GM12878 (cell line): Measurements from ENCODE around the gene NCMAP. TPM values are rescaled to one million over a fixed set of nuclear protein-coding genes. Genes with fewer than 3 reads are reported as not detected.

ENCODE experiments used
- ATAC-seq: fragments of 200-7000 bp; cut with Tn5 transposase; 3 replicates; pipeline ENCODE4 v1.9.1; 2020; ENCODE audit warnings: mild to moderate bottlenecking, moderate library complexity
- BruUV-seq: library from RNA; stranded (reverse); fragments of 400-500 nt; replicated peaks from 2 replicates; lab custom pipeline; 2021; lab: Mats Ljungman, UMichigan
- CTCF ChIA-PET: fragments of 300-600 bp; sonication (Branson Sonifier 250); formaldehyde crosslinking; extraction: SDS; loops from one replicate; lab custom pipeline; 2021; ENCODE audit warnings: inconsistent platforms; lab: Yijun Ruan, JAX
- POLR2A ChIA-PET: fragments of 350-600 bp; formaldehyde crosslinking; extraction: SDS; loops from one replicate; lab custom pipeline; 2021; ENCODE audit warnings: inconsistent platforms; lab: Charles Lee
- RAD21 ChIA-PET: fragments of 300-600 bp; sonication (Branson Sonifier 250); formaldehyde crosslinking; loops from one replicate; lab custom pipeline; 2023; ENCODE audit warnings: antibody characterized with exemption; ENCODE audit not compliant: unreplicated experiment; lab: Charles Lee
- SMC1A ChIA-PET: fragments of 300-600 bp; sonication (Branson Sonifier 250); formaldehyde crosslinking; loops from one replicate; lab custom pipeline; 2023; ENCODE audit not compliant: unreplicated experiment, uncharacterized antibody; lab: Charles Lee
- DNase-seq: peaks from one replicate; pipeline ENCODE4 v3.0.0-alpha.2; 2011; ENCODE audit warnings: low read depth, low spot score
- FAIRE-seq: peaks from 3 replicates; lab custom pipeline; 2011; peaks lifted over from hg19 to GRCh38; lab: Jason Lieb, UNC
- H2AFZ ChIP-seq: 2 replicates; pipeline ENCODE4 v1.6.0; 2011; ENCODE audit warnings: low read depth, low read length, control low read depth; ENCODE audit not compliant: control insufficient read depth
- H3K27ac ChIP-seq: 2 replicates; pipeline ENCODE4 v1.5.1; 2011; ENCODE audit warnings: control low read depth; ENCODE audit not compliant: control insufficient read depth, insufficient read depth
- H3K27me3 ChIP-seq, 2 experiments: replicated peaks in 1 of 2; 2 replicates each; pipeline versions ENCODE4 v1.6.0 to v1.6.1; 2011; ENCODE audit warnings: low read length in 1 of 2; ENCODE audit not compliant: control insufficient read depth in 2 of 2, insufficient read depth in 2 of 2
- H3K36me3 ChIP-seq, 2 experiments: 2 replicates each; pipeline ENCODE4 v1.5.1; 2011; ENCODE audit warnings: low read length in 1 of 2; ENCODE audit not compliant: control insufficient read depth in 2 of 2, insufficient read depth in 2 of 2
- H3K4me1 ChIP-seq: 2 replicates; pipeline ENCODE4 v1.6.1; 2011; ENCODE audit warnings: mild to moderate bottlenecking, low read length, moderate library complexity, mixed read lengths; ENCODE audit not compliant: control insufficient read depth, insufficient read depth
- H3K4me2 ChIP-seq: 2 replicates; pipeline ENCODE4 v1.6.0; 2011; ENCODE audit warnings: control low read depth; ENCODE audit not compliant: control insufficient read depth, insufficient read depth
- H3K4me3 ChIP-seq: fragments of 200-600 bp; sonication (generic); 2 replicates; pipeline ENCODE4 v1.5.1; 2016
- H3K79me2 ChIP-seq: 2 replicates; pipeline ENCODE4 v1.6.0; 2011; ENCODE audit warnings: low read length; ENCODE audit not compliant: control insufficient read depth, insufficient read depth
- H3K9ac ChIP-seq: 2 replicates; pipeline ENCODE4 v1.8.0; 2011; ENCODE audit warnings: low read length, control low read depth, mixed read lengths; ENCODE audit not compliant: control insufficient read depth, insufficient read depth
- H3K9me3 ChIP-seq: replicated peaks from 3 replicates; pipeline ENCODE4 v1.5.1; 2011; ENCODE audit warnings: mild to moderate bottlenecking, low read length; ENCODE audit not compliant: control insufficient read depth, insufficient read depth
- H4K20me1 ChIP-seq: 2 replicates; pipeline ENCODE4 v1.6.0; 2011; ENCODE audit not compliant: control insufficient read depth, insufficient read depth
- BACH1 ChIP-seq: fragments of 450-650 bp; IDR thresholded peaks from 2 replicates; pipeline ENCODE4 v1.6.1; 2017; ENCODE audit warnings: mild to moderate bottlenecking, borderline replicate concordance
- CBX5 ChIP-seq: sonication (generic); IDR thresholded peaks from 2 replicates; pipeline ENCODE4 v1.6.1; 2016; ENCODE audit warnings: low read depth, moderate library complexity, mild to moderate bottlenecking, inconsistent platforms
- DPF2 ChIP-seq: fragments of 450-650 bp; IDR thresholded peaks from 2 replicates; pipeline ENCODE4 v1.6.1; 2017; ENCODE audit warnings: mild to moderate bottlenecking
- FOXM1 ChIP-seq: IDR thresholded peaks from 2 replicates; pipeline ENCODE4 v1.6.1; 2012; ENCODE audit warnings: low read depth, mild to moderate bottlenecking, inconsistent platforms, low read length, moderate library complexity
- GATAD2B ChIP-seq: fragments of 450-650 bp; conservative IDR thresholded peaks from 2 replicates; pipeline ENCODE4 v1.6.1; 2017; ENCODE audit warnings: low read depth, mild to moderate bottlenecking, moderate library complexity
- JUND ChIP-seq: IDR thresholded peaks from 2 replicates; pipeline ENCODE4 v1.6.1; 2012; ENCODE audit warnings: low read depth, mild to moderate bottlenecking, low read length, improper control_type of control experiment, moderate library complexity
- RBBP5 ChIP-seq: fragments of 200-600 bp; sonication (generic); conservative IDR thresholded peaks from 2 replicates; pipeline ENCODE4 v1.6.1; 2016
- SIN3A ChIP-seq: IDR thresholded peaks from 2 replicates; pipeline ENCODE4 v1.6.1; 2012; ENCODE audit warnings: low read depth, low read length, improper control_type of control experiment
- SMARCA5 ChIP-seq: fragments of 450-650 bp; IDR thresholded peaks from 2 replicates; pipeline ENCODE4 v1.6.1; 2017; ENCODE audit warnings: mild to moderate bottlenecking
- TCF3 ChIP-seq: IDR thresholded peaks from 2 replicates; pipeline ENCODE4 v1.6.1; 2012; ENCODE audit warnings: low read depth, mild to moderate bottlenecking, low read length, borderline replicate concordance; ENCODE audit not compliant: insufficient read depth
- ZBED1 ChIP-seq: IDR thresholded peaks from 2 replicates; pipeline ENCODE4 v1.6.1; 2016; ENCODE audit warnings: borderline replicate concordance
- WGBS: methylation state at CpG from one replicate; pipeline ENCODE4 v1.1.6; 2016; ENCODE audit warnings: low lambda C conversion rate; ENCODE audit not compliant: insufficient replicate concordance, insufficient coverage; ENCODE audit errors: missing lambda C conversion rate; 5-methylcytosine and 5-hydroxymethylcytosine counted together
- in situ Hi-C: fragments of 300-500 bp; cut with MboI; formaldehyde crosslinking; loops from 9 replicates; pipeline ENCODE4 v1.14.3; 2018; ENCODE audit warnings: mixed read lengths
- intact Hi-C: fragments of 100-400 bp; cut with micrococcal nuclease; formaldehyde crosslinking; loops from one replicate; pipeline ENCODE4 v1.14.2; 2022; ENCODE audit not compliant: unreplicated experiment
- polyA plus RNA-seq, 11 experiments: library from polyadenylated mRNA; depleted of rRNA in 4 of 11; unstranded in 6 of 11; stranded (reverse) in 5 of 11; fragments of >200 nt; fragmentation: Nextera tagmentation in 4 of 11; fragmentation: Illumina TruSeq in 1 of 11; extraction: Ambion mirVana in 4 of 11; extraction: Trizol in 1 of 11; gene quantifications; 1 replicate in 1 of 11; 2 replicates in 10 of 11; pipeline versions ENCODE4 v1.2.1 to v1.2.3, GENCODE V29; 2011 to 2016; ENCODE audit warnings: inconsistent platforms in 2 of 11, missing spikeins in 2 of 11, low read depth in 1 of 11
- total RNA-seq, 4 experiments: library from RNA; depleted of rRNA in 3 of 4; stranded (reverse); fragments of >200 nt in 3 of 4; fragmentation: Illumina TruSeq in 1 of 4; extraction: Trizol in 1 of 4; gene quantifications; 2 replicates each; pipeline versions ENCODE4 v1.2.1 to v1.2.3, GENCODE V29; 2013 to 2021
- TF ChIP-seq, protein P1 (sequence below): fragments of 450-650 bp; IDR thresholded peaks from 2 replicates; pipeline ENCODE4 v1.6.1; 2017; ENCODE audit warnings: borderline replicate concordance
- TF ChIP-seq, protein P2 (sequence below): fragments of 450-650 bp; IDR thresholded peaks from 2 replicates; pipeline ENCODE4 v1.6.1; 2017; ENCODE audit warnings: mild to moderate bottlenecking, low read depth, inconsistent platforms; ENCODE audit not compliant: poor library complexity, severe bottlenecking
- TF ChIP-seq, protein P3 (sequence below): IDR thresholded peaks from 2 replicates; pipeline ENCODE4 v1.6.1; 2011; ENCODE audit warnings: borderline replicate concordance, low read depth, mild to moderate bottlenecking, moderate library complexity, mixed read lengths, low read length; ENCODE audit not compliant: insufficient read depth; ENCODE audit errors: extremely low read length

NCMAP gene
- total and polyA plus RNA-seq, 10 of the 15 experiments (the other 5 are each of a cell fraction or from before 2014, with no cell fraction given): not detected

DNA sequence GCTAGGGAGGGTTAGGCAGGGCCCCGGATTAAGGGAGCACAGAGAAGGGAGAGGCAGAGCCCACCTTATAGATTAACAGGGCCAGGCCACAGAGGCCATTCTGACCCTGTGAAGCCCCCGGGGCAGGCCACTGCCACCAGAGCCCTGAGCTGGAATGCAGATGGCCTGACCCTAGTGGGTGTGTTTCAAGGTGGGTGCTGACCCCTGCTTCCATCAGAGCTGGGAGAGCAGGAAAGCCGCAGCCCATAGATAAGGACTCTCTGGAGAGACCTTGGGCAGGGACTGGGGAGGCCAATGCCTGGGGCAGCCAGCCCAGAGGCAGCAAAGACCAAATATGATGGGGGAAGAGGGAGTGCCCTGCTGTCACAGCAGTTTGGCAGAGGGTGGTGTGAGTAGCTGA is 35.9 kb downstream of the NCMAP start:
- no peak for FAIRE-seq
- Histone ChIP-seq H3K9me3 (no peaks in the 10 kb centered on the region), H3K4me3 (no peak overlapping the region), H2AFZ (no peak overlapping the region), H3K4me2 (no peak overlapping the region), H3K27ac (no peak overlapping the region)
- in situ Hi-C loops: no loop called here
- intact Hi-C loops: no loop called here
- SMC1A ChIA-PET: no interaction called here
- no TSS peak for BruUV-seq
- CTCF ChIA-PET: interaction anchor here (0.8 to 2.3 kb wide), 3 partner anchors 176 to 243 kb away, joined by 3 to 6 read pairs (median 5); partner anchors contain the start of gene NIPAL3
- no peak for TF ChIP-seq SIN3A
- no peak for TF ChIP-seq JUND
- TF ChIP-seq GATAD2B: no peak
- no peak for TF ChIP-seq RBBP5
- TF ChIP-seq, protein P1, sequence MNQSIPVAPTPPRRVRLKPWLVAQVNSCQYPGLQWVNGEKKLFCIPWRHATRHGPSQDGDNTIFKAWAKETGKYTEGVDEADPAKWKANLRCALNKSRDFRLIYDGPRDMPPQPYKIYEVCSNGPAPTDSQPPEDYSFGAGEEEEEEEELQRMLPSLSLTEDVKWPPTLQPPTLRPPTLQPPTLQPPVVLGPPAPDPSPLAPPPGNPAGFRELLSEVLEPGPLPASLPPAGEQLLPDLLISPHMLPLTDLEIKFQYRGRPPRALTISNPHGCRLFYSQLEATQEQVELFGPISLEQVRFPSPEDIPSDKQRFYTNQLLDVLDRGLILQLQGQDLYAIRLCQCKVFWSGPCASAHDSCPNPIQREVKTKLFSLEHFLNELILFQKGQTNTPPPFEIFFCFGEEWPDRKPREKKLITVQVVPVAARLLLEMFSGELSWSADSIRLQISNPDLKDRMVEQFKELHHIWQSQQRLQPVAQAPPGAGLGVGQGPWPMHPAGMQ: no peak
- no peak for TF ChIP-seq DPF2
- no peak for TF ChIP-seq ZBED1
- TF ChIP-seq, protein P2, sequence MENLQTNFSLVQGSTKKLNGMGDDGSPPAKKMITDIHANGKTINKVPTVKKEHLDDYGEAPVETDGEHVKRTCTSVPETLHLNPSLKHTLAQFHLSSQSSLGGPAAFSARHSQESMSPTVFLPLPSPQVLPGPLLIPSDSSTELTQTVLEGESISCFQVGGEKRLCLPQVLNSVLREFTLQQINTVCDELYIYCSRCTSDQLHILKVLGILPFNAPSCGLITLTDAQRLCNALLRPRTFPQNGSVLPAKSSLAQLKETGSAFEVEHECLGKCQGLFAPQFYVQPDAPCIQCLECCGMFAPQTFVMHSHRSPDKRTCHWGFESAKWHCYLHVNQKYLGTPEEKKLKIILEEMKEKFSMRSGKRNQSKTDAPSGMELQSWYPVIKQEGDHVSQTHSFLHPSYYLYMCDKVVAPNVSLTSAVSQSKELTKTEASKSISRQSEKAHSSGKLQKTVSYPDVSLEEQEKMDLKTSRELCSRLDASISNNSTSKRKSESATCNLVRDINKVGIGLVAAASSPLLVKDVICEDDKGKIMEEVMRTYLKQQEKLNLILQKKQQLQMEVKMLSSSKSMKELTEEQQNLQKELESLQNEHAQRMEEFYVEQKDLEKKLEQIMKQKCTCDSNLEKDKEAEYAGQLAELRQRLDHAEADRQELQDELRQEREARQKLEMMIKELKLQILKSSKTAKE: no peak
- no peak for TF ChIP-seq CBX5
- no peak for TF ChIP-seq SMARCA5
- TF ChIP-seq, protein P3, sequence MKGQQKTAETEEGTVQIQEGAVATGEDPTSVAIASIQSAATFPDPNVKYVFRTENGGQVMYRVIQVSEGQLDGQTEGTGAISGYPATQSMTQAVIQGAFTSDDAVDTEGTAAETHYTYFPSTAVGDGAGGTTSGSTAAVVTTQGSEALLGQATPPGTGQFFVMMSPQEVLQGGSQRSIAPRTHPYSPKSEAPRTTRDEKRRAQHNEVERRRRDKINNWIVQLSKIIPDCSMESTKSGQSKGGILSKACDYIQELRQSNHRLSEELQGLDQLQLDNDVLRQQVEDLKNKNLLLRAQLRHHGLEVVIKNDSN: no peak
- no peak for TF ChIP-seq FOXM1
- TF ChIP-seq TCF3: no peak
- no peak for TF ChIP-seq BACH1
- TF ChIP-seq, all 136 proteins: peak for 0
- ATAC-seq (no peak), DNase-seq (no peak)
- ChIA-PET POLR2A (interaction anchor here (0.5 to 0.6 kb wide), 2 partner anchors 401 to 1477 kb away, joined by 3 read pairs; no protein-coding TSS in a partner anchor), RAD21 (no interaction called here)
- Histone ChIP-seq H3K4me1 (no peaks in the 10 kb centered on the region), H3K36me3 (no peaks in the 10 kb centered on the region), H3K9ac (no peak overlapping the region), H4K20me1 (no peaks in the 10 kb centered on the region), H3K79me2 (no peaks in the 10 kb centered on the region), H3K27me3 (peaks cover 3 to 4% of the 10 kb centered on the region in 2 experiments; a peak in 2 of 4 replicates)
- WGBS: 29% methylated on average over 3 of the region's 3 CpGs
